ENCODE data around the gene ENPP1.
A peak's percentile ranks its signal among the peaks of the same experiment; 100 is the strongest.

The ENPP1 gene

GRCh38 chr6:131807644-131808459 lies at the start of gene ENPP1:
Gene ENPP1, plus strand, starts transcription at chr6:131808020. Its CDS starts 16 bp downstream, at chr6:131808036.
- DNase-seq: peak; percentile 50

GRCh38 chr6:131758920-131759319 lies 48.9 kb upstream of the ENPP1 start:
- no peak for DNase-seq

DNA sequence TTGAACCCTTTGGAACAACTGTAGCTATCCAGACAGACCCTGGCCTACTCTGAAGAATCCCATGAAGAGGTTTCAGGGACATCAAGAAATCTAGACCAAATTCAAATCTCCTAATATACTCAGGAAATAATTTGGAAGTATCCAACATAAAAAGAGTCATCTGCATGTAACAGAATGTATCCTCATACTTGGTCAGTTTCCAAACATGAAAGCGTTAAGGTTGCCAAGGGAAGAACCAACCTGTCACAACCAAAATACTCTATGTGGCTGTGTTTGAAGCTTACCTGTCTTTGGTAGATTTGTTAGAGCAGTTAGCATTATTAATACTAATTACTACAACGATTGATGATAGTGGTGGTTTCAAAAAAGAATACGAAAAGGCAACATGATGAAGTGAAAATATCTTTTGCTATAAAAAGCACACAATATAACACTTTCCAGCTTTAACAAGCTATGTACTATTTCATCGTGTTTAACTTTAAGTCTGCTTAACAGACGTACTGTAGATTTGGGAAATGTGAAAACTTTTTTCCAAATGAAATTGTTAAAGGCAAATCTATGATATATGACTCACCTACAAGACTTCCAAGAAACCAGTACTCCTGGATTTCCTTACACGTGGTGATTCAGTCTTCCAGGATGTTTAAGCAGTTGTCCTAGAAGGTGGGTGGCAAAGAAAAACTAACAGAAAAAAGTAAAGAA lies 46.6 kb upstream of the ENPP1 start:
- no peak for DNase-seq

- DNase-seq: no peak
These were observed 46.1 kb upstream of the ENPP1 start for GRCh38 chr6:131761762-131762067.

DNA sequence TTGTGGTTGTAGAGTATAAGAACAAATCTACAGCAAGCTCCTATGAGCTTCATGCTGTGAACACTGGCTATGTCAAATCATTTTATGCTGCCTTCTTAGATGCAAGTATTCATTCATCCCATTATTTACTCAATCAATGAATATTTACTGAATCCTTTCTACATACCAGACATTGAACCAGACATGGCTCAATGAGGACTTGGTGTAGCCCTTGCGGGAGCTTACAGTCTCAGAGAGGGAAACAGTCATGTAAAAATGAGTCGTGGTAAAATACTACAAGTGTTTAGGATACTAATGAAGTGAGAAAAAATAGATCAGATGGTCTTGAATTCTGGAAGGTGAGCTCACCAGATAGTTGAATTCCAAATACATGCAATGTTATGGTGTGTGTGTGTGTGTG lies 44.8 kb upstream of the ENPP1 start:
- DNase-seq: no peak

DNA sequence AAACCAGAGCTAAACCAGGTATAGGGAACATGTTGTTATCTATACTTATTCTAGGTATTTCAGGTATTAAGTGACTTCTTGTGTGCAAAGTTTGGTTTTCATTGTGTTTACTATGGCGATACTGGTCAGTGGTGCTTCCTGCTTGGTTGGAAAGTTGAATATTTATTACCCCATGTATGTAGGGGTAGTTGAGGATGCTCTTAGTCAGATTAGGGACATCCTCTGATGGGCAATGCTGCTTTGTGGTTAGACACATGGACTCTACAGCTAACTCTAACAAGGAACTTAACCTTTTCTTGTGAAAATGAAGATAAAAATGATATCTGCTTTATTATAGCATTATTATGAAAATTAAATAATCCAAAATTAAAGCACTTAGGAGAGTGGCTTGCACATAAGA lies 44.1 kb upstream of the ENPP1 start:
- DNase-seq: no peak

DNA sequence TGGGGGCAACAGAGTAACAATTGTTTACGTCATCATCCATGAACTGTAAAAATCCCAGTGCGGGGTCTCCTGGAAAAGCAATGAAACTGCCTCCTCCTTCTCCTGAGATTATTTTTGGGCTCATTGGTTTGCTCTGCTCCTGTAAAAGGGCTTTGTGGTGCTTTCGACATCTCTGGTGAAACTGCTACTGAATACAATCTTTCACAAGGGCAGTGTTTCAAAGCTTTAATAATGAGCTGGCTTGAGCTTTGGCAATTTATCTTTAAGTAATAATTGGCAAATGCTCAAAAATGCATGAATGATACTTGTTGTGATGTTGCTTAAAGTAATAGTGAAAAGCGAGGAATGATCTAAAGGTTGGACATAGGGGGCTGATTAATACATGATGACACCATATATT lies 43.5 kb upstream of the ENPP1 start:
- DNase-seq: no peak

- no peak for DNase-seq
These were observed 42.6 kb upstream of the ENPP1 start for GRCh38 chr6:131765081-131765803.

GRCh38 chr6:131765804-131766135 lies 42.0 kb upstream of the ENPP1 start:
- DNase-seq: no peak

DNA sequence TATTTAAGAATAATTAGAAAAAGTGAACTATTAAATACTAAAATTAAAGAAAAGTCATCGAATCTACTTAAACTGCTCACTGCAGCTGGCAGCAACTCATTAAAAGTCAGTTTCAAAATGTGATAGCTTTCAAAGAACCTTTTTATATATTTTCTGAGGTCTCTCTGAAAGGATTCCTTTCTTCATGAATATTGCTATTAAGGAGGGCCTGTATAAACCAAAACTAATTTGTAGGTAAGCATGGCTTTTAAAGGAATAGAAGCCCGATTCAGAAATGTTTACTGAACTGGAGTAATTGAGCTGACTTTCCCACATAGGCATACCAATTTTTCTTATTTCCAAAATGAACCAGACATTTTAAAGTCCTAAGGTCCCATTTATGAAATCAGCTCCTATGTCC lies 41.2 kb upstream of the ENPP1 start:
- DNase-seq: no peak

DNA sequence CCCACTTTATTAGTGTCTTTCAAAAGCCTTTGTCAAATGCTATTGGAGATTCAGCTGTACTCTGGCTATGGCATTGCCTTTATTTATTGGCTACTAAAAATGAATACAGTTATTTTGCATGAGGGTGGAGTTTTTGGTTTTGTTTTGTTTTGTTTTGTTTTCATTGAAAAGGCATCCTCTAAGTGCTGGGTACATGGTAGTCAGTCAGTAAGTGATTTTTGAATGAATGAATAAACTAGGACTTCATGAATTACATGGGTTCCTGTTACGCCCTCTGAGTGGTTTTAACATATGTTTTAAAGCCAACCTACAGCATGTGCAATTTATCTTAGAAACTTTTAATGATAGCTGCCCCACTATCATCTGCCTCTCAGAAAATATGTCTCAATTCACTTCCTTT lies 38.9 kb upstream of the ENPP1 start:
- DNase-seq: no peak

DNA sequence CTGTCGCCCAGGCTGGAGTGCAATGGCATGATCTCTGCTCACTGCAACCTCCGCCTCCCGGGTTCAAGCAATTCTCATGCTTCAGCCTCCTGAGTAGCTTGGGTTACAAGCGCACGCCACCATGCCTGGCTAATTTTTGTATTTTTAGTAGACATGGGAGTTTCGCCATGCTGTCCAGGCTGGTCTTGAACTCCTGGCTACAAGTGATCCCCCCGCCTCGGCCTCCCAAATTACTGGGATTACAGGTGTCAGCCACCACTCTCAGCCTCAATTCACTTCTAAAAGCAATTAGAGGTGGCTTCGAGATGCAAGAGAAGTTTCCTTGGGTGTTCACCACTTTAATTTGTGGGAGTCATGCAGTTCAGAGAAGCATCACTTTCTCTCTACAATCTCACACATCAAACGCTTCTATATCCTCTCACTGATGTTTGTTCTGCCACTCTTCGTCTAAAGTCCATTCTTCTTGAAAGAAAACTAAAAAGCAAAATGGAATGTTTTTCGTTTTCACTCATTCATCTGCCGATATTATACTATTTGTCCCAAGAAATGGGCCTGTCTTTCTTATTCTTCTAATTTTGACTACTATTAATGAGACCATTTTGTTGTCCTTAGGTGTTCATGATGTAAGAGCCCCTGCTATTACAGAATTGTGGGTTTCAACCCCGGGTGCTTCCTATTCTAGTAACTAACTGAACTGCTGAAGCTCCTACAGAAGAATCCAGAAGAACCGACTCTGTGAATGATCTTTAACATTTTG lies 38.3 kb upstream of the ENPP1 start:
- DNase-seq: no peak

DNA sequence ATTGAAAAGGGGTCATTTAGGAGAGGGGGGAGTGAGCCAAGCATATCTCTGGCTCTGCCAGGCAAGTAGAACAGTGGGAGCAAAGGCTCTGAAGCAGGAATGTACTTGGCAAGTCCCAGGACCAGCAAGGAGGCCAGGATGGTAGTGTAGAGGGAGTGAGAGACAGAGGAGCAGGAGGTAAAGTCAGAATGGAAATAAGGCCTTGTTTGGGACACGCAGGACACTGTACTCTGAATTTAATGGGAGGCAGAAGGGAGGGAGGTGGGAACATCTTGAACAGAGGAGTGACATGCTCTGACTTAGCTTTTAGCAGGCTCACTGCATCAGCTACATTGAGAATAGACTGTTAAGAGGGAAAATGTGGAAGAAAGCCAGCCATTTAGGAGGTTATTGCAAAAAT lies 37.0 kb upstream of the ENPP1 start:
- no peak for DNase-seq

- DNase-seq: no peak
These were observed 34.4 kb upstream of the ENPP1 start for GRCh38 chr6:131773284-131773950.

GRCh38 chr6:131775886-131776285 lies 31.9 kb upstream of the ENPP1 start:
- DNase-seq: no peak

DNA sequence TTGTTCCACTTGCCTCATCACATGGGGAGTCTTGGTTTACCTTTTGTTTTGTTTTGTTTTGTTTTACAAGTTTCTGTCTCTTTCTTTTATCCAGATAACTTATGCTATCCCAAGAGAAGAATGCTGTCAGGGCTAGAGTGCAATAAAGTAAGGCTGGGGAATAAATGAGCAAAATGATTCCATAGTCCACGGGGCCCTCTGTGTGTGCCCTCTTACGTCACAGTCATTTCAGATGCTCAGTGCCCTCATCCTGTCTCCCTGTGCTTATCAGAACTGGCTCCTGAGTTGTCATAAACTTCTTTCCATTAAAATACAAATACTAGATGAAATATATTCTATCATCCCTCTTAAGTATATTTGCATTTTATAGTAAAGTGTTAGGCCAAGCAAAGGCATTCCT lies 30.8 kb upstream of the ENPP1 start:
- DNase-seq: no peak

- DNase-seq: no peak
These were observed 29.7 kb upstream of the ENPP1 start for GRCh38 chr6:131778169-131778568.

- DNase-seq: no peak
These were observed 28.5 kb upstream of the ENPP1 start for GRCh38 chr6:131779304-131779703.

GRCh38 chr6:131780600-131780999 lies 27.2 kb upstream of the ENPP1 start:
- DNase-seq: no peak

GRCh38 chr6:131781687-131782086 lies 26.1 kb upstream of the ENPP1 start:
- no peak for DNase-seq

DNA sequence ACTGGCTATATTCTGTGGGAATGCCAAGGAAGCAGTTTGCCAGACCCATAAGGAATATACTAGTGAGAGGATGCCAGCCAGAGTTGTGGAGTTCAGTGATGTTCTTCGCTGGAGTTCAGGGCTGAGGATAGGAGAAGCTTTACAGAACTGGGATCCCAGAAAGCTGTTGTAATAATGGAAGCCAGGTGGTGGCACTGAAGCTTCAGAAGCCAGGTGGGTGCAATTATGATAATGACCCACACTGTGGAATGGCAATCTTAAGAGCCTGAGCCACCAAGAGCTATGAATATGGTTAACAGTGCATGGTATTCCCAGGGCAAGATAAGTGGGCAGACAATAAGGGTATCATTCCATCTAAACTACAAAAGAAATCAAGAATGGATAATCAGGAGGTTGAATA lies 25.1 kb upstream of the ENPP1 start:
- no peak for DNase-seq

DNA sequence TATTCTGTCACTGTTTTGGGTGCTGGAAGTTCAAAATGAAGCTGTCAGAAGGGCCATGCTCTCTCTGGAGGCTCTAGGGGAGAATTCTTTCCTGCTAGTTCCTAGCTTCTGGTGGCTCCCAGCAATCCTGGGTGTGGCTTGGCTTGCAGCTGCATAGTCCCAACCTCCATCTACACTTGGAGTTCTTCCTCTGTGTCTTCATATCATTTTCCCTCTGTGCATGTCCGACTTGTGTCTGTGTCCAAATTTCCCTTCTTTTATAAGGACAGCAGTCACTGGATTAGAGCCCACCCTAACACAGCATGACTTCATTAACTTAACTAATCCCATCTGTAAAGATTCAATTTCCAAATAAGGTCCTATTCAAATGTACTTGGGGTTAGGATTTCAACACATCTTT lies 23.3 kb upstream of the ENPP1 start:
- DNase-seq: no peak

DNA sequence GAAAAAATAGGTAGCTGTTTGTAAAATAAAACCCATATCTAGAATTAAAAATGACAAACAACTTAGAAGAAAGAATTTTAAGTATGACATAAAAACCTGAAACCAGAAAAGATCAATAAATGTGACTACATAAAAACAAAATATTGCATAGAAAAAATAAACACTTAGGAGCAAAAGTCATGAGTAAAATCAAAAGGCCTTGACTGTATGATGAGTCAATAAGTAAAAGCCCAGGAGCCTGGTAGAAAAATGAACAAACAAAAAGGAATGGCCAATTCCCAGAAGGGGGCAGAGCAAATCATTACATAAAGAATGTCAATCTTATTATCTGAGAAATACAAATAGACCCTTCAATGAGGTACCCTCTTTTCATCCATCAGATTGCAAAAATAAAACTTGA lies 20.7 kb upstream of the ENPP1 start:
- no peak for DNase-seq

Data from CD4-positive, alpha-beta T cell treated with Interleukin-17A for 4 hours (primary cell).